Ectodermal cell (in vitro differentiated cells): ENCODE data around the gene MATCAP1.

ENCODE experiments used
- H3K27ac ChIP-seq: 2 replicates; pipeline ENCODE4 v1.7.0; 2013; ENCODE audit warnings: mild to moderate bottlenecking, low read depth, low read length; ENCODE audit not compliant: insufficient read depth, poor library complexity, severe bottlenecking
- H3K27me3 ChIP-seq: 2 replicates; pipeline ENCODE4 v1.7.0; 2013; ENCODE audit warnings: mild to moderate bottlenecking, low read length; ENCODE audit not compliant: insufficient read depth, control insufficient read depth, poor library complexity, severe bottlenecking
- H3K36me3 ChIP-seq: one replicate; pipeline ENCODE4 v1.7.0; 2013; ENCODE audit warnings: low read length; ENCODE audit not compliant: control insufficient read depth, insufficient read depth
- H3K4me1 ChIP-seq: one replicate; pipeline ENCODE4 v1.7.0; 2013; ENCODE audit warnings: low read length; ENCODE audit not compliant: control insufficient read depth, insufficient read depth
- H3K4me3 ChIP-seq: 2 replicates; pipeline ENCODE4 v1.7.0; 2013; ENCODE audit warnings: low read depth, low read length, control low read depth; ENCODE audit not compliant: insufficient read depth
- H3K9me3 ChIP-seq: 2 replicates; pipeline ENCODE4 v1.7.0; 2013; ENCODE audit warnings: mild to moderate bottlenecking, low read length, moderate library complexity; ENCODE audit not compliant: control insufficient read depth

Gene MATCAP1

DNA sequence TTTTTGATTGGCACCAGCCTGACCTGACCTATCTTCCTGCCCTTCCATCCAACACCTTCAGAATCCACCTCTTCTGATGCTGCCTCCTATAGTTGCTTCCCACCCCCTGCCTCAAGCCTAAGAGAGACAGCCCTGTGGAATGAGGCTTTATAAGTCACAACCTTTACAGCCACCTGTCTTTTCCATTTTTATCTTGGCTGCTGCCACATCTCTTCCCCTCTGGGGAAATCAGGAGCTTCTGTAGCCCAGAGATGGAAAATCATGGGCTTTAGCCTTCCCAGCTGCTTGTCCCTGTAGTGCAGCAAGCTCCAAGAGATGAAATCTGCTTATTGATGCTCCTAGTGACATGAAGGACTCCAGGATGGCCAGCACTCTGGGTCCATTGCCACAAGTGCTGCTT lies 55.3 kb downstream of the MATCAP1 start:
- H3K36me3 ChIP-seq: peaks cover 12% of the 10 kb centered on the region
- no peaks in the 10 kb centered on the region for H3K27me3 ChIP-seq
- no peak overlapping the region for H3K4me3 ChIP-seq
- H3K27ac ChIP-seq: no peak overlapping the region
- H3K4me1 ChIP-seq: no peaks in the 10 kb centered on the region
- H3K9me3 ChIP-seq: no peaks in the 10 kb centered on the region
